Liver (tissue), 2 donors: ENCODE measurements around the gene DIAPH3.

Experiments used
- YY1 ChIP-seq: IDR thresholded peaks from 2 replicates; pipeline ENCODE4 v1.6.1; 2016; ENCODE audit warnings: antibody characterized with exemption, mild to moderate bottlenecking
- TF ChIP-seq, protein P1 (sequence below): fragments of 150-350 bp; IDR thresholded peaks from 2 replicates; pipeline ENCODE4 v1.5.1; 2017; ENCODE audit warnings: improper control_type of control experiment, low read depth, low read length; ENCODE audit not compliant: missing input control
- donor health status: healthy.

DNA sequence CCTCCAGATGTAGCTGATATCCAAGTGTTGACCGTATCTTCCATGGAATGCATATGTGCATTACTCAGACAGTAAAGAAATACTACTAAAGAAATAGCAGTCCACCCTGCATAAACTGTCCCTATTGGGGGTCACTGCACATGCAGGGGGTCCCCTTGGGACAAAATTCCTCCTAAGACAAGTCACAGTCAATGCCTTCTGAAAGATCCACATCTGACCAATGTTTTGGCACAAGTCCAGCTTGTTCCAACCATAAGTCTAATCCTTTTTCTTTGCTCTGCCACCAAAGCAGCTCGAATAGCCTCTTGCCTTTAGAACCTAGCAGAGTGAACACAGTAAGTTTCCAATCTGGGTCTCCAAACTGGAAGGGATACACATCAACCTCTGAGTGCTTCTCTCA lies 87.9 kb downstream of the DIAPH3 start:
- no peak for TF ChIP-seq YY1
- TF ChIP-seq, protein P1, sequence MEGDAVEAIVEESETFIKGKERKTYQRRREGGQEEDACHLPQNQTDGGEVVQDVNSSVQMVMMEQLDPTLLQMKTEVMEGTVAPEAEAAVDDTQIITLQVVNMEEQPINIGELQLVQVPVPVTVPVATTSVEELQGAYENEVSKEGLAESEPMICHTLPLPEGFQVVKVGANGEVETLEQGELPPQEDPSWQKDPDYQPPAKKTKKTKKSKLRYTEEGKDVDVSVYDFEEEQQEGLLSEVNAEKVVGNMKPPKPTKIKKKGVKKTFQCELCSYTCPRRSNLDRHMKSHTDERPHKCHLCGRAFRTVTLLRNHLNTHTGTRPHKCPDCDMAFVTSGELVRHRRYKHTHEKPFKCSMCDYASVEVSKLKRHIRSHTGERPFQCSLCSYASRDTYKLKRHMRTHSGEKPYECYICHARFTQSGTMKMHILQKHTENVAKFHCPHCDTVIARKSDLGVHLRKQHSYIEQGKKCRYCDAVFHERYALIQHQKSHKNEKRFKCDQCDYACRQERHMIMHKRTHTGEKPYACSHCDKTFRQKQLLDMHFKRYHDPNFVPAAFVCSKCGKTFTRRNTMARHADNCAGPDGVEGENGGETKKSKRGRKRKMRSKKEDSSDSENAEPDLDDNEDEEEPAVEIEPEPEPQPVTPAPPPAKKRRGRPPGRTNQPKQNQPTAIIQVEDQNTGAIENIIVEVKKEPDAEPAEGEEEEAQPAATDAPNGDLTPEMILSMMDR, result no peak
